Measurements from ENCODE around the gene SPATA6L. TPM values are rescaled to one million over a fixed set of nuclear protein-coding genes. Genes with fewer than 3 reads are reported as not detected.

SPATA6L gene, protein sequence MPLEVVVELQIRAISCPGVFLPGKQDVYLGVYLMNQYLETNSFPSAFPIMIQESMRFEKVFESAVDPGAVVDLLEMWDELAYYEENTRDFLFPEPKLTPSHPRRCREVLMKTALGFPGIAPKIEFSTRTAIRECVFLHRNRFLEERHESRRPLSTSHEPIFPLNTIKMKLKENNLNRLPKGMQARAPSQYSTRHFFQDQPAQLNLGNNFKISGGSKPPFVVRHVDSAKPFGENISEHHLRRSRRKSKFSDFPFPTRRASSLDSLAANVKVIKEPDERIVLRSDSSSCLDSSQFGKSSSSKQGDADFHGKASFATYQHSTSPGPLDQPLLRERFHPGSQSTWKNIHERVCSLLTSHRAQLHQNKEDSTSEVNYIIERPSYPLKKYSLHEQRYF
- total RNA-seq: 1.8 and 2.3 TPM in 2 replicates

DNA sequence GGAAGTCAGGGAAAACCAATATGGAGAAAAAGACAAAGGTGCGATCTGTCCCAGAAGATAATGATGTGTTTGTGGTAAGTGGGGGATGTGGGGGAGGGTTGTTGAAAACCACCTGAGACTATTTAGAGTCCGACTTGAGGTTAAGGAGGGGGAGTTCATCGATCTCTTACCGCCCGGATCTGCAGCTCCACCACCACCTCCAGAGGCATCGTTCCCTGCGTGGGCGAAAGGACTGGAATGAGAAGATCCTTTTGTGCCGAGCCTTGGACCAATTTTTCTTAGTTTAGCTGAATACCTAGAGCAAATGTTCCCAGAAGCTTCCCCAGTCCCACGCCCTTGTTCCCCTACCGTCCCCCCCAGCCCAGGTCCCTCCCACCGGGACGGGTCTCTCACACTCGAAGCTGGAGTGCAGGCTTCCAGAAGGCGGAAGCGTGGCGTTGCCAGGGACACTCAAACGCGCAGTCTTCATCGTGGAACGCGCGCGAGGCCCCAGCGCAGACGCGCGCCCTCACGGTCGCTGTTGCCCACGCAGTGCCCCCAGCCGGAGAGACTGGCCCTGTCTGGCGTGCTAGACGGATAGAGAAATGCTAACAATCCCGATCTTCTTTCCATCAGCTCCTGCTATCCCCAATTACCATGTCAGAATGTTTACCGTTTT is at the start of gene SPATA6L:
SPATA6L (minus strand) TSS at position 439 of the 658 bp plus-strand sequence; CDS start at position 209, 230 bp downstream.

GRCh38 chr9:4679268-4680172 is 13.2 kb upstream of the SPATA6L start, which contains the start of gene CDC37L1:
TSS of gene CDC37L1 (plus strand) at chr9:4679569. CDS start at chr9:4679768, 199 bp downstream.

GRCh38 chr9:4662108-4662988 is 3.9 kb downstream of the SPATA6L start, which contains the start of gene PLPP6:
TSS of gene PLPP6 (plus strand) at chr9:4662294. CDS start at chr9:4662376, 82 bp downstream.

Other genes with a start within 250 kb of the SPATA6L start
- gene SLC1A1, start 176.0 kb downstream of the SPATA6L start, total RNA-seq: 27.1 and 36.8 TPM in 2 replicates
- 6.1 and 7.8 TPM in 2 replicates for gene PLPP6, start 4.2 kb downstream of the SPATA6L start, total RNA-seq
- 8.2 and 11.3 TPM in 2 replicates for gene CDC37L1, start 13.1 kb upstream of the SPATA6L start, total RNA-seq
- gene AK3, start 74.7 kb upstream of the SPATA6L start, total RNA-seq: 65.4 and 76.9 TPM in 2 replicates
- gene RCL1, start 126.5 kb upstream of the SPATA6L start, total RNA-seq: 22.3 and 27.9 TPM in 2 replicates

Data from thoracic aorta endothelial cell (primary cell).